OCI-LY1 (cell line): ENCODE results near the gene ITPKC.

Experiments
- H2AFZ ChIP-seq: fragments of 200-600 bp; sonication (generic), shearing (Covaris generic); 2 replicates; pipeline ENCODE4 v1.6.0; 2014; ENCODE audit warnings: antibody characterized with exemption, mild to moderate bottlenecking, low read length
- H3F3A ChIP-seq: fragments of 200-600 bp; sonication (generic), shearing (Covaris generic); 2 replicates; pipeline ENCODE4 v1.6.0; 2014; ENCODE audit warnings: mild to moderate bottlenecking, antibody characterized with exemption, low read length, moderate library complexity; ENCODE audit not compliant: insufficient read depth
- H3K27ac ChIP-seq: fragments of 200-600 bp; sonication (generic); 2 replicates; pipeline ENCODE4 v1.5.1; 2014; ENCODE audit warnings: low read length, mixed run types, mild to moderate bottlenecking, low read depth; ENCODE audit not compliant: poor library complexity, severe bottlenecking
- H3K27me3 ChIP-seq: fragments of 200-600 bp; sonication (generic); 2 replicates; pipeline ENCODE4 v1.6.0; 2014; ENCODE audit warnings: antibody characterized with exemption, mild to moderate bottlenecking, low read length, moderate library complexity; ENCODE audit not compliant: insufficient read depth
- H3K36me3 ChIP-seq: fragments of 200-600 bp; sonication (generic); 2 replicates; pipeline ENCODE4 v1.6.1; 2014; ENCODE audit warnings: mild to moderate bottlenecking, antibody characterized with exemption, low read length, moderate library complexity, mixed read lengths; ENCODE audit not compliant: insufficient read depth
- H3K4me1 ChIP-seq: fragments of 200-600 bp; sonication (generic); 2 replicates; pipeline ENCODE4 v1.5.1; 2014; ENCODE audit warnings: mild to moderate bottlenecking, low read length, moderate library complexity; ENCODE audit not compliant: insufficient read depth, severe bottlenecking
- H3K4me2 ChIP-seq: fragments of 200-600 bp; sonication (generic), shearing (Covaris generic); 2 replicates; pipeline ENCODE4 v1.6.1; 2014; ENCODE audit warnings: low read length
- H3K4me3 ChIP-seq: fragments of 200-600 bp; sonication (generic); 2 replicates; pipeline ENCODE4 v1.5.1; 2014; ENCODE audit warnings: low read length, low read depth, mild to moderate bottlenecking, mixed read lengths; ENCODE audit not compliant: poor library complexity, severe bottlenecking
- H3K79me2 ChIP-seq: fragments of 200-600 bp; shearing (Covaris generic); 2 replicates; pipeline ENCODE4 v1.6.1; 2016; ENCODE audit warnings: mixed run types, low read length, mixed read lengths; ENCODE audit not compliant: insufficient read depth
- H3K9ac ChIP-seq: fragments of 200-600 bp; sonication (generic), shearing (Covaris generic); 2 replicates; pipeline ENCODE4 v1.6.1; 2014; ENCODE audit warnings: mild to moderate bottlenecking, low read length, mixed read lengths
- H3K9me2 ChIP-seq: fragments of 200-600 bp; sonication (generic), shearing (Covaris generic); 2 replicates; pipeline ENCODE4 v1.6.1; 2014; ENCODE audit warnings: low read depth, mild to moderate bottlenecking, low read length, mixed read lengths
- H3K9me3 ChIP-seq: fragments of 200-600 bp; shearing (Covaris generic); 2 replicates; pipeline ENCODE4 v1.6.1; 2014; ENCODE audit warnings: low read length, mixed read lengths
- H4K20me1 ChIP-seq: fragments of 200-600 bp; sonication (generic), shearing (Covaris generic); 2 replicates; pipeline ENCODE4 v1.6.0; 2016; ENCODE audit warnings: mild to moderate bottlenecking, low read length; ENCODE audit not compliant: insufficient read depth
- CTCF ChIP-seq: fragments of 200-600 bp; sonication (generic), shearing (Covaris generic); IDR thresholded peaks from 2 replicates; pipeline ENCODE4 v1.5.1; 2017; ENCODE audit warnings: mild to moderate bottlenecking, antibody characterized with exemption, low read length, moderate library complexity, mixed read lengths
- EZH2 ChIP-seq: fragments of 200-600 bp; sonication (generic), shearing (Covaris generic); IDR thresholded peaks from 2 replicates; pipeline ENCODE4 v1.8.0; 2017; ENCODE audit warnings: borderline replicate concordance, mixed run types, mild to moderate bottlenecking, antibody characterized with exemption, low read length, moderate library complexity, mixed read lengths

Gene ITPKC

GRCh38 chr19:40716031-40716481, 856 bp upstream of the ITPKC start:
- H3K9ac ChIP-seq = peak overlapping the region; percentile 92
- peaks cover 2% of the 10 kb centered on the region; the same call in 1 of the 2 replicates for H3K79me2 ChIP-seq
- no peak overlapping the region for H2AFZ ChIP-seq
- no peaks in the 10 kb centered on the region for H3K9me3 ChIP-seq
- H3K4me3 ChIP-seq = peak overlapping the region; percentile 95
- no peaks in the 10 kb centered on the region for H3F3A ChIP-seq
- peaks cover 5% of the 10 kb centered on the region; the same call in 1 of the 2 replicates for H3K36me3 ChIP-seq
- H4K20me1 ChIP-seq = no peaks in the 10 kb centered on the region
- peaks cover 48% of the 10 kb centered on the region for H3K4me1 ChIP-seq
- no peaks in the 10 kb centered on the region for H3K27me3 ChIP-seq
- H3K27ac ChIP-seq = peak overlapping the region; percentile 89
- no peak for TF ChIP-seq CTCF
- no peak for TF ChIP-seq EZH2
- H3K9me2 ChIP-seq = no peaks in the 10 kb centered on the region
- peak overlapping the region; percentile 88 for H3K4me2 ChIP-seq

GRCh38 chr19:40717325-40717879, 490 bp downstream of the ITPKC start:
- Histone ChIP-seq H4K20me1 (no peaks in the 10 kb centered on the region), H3F3A (no peaks in the 10 kb centered on the region), H3K9me3 (no peaks in the 10 kb centered on the region), H3K79me2 (peaks cover 2% of the 10 kb centered on the region; the same call in 1 of the 2 replicates), H3K36me3 (peaks cover 5% of the 10 kb centered on the region; the same call in 1 of the 2 replicates), H3K9me2 (no peaks in the 10 kb centered on the region), H3K27me3 (no peaks in the 10 kb centered on the region), H3K4me2 (peak overlapping the region; percentile 88), H3K27ac (peak overlapping the region; percentile 72), H3K4me3 (peak overlapping the region; percentile 95), H2AFZ (no peak overlapping the region), H3K4me1 (peaks cover 48% of the 10 kb centered on the region), H3K9ac (peak overlapping the region; percentile 92)
- TF ChIP-seq EZH2 (no peak), CTCF (no peak)

- H3K27ac ChIP-seq = peak overlapping the region; percentile 72
- no peaks in the 10 kb centered on the region for H3K9me2 ChIP-seq
- H3K9ac ChIP-seq = peak overlapping the region; percentile 92
- H3K79me2 ChIP-seq = peaks cover 2% of the 10 kb centered on the region; the same call in 1 of the 2 replicates
- peak overlapping the region; percentile 95 for H3K4me3 ChIP-seq
- no peak overlapping the region for H2AFZ ChIP-seq
- no peaks in the 10 kb centered on the region for H3K9me3 ChIP-seq
- no peak for TF ChIP-seq CTCF
- no peaks in the 10 kb centered on the region for H3K27me3 ChIP-seq
- no peaks in the 10 kb centered on the region for H3K36me3 ChIP-seq
- peaks cover 48% of the 10 kb centered on the region for H3K4me1 ChIP-seq
- H4K20me1 ChIP-seq = no peaks in the 10 kb centered on the region
- no peaks in the 10 kb centered on the region for H3F3A ChIP-seq
- peak overlapping the region; percentile 88 for H3K4me2 ChIP-seq
Observed at GRCh38 chr19:40717880-40718773, 1.2 kb downstream of the ITPKC start.
